ENCODE data around the gene SERAC1.

The SERAC1 gene

GRCh38 chr6:158115102-158115501, 53.0 kb downstream of the SERAC1 start:
- H3K27ac Mint-ChIP-seq, result no peak overlapping the region
- ATAC-seq, result no peak
- no peaks in the 10 kb centered on the region for H3K27me3 Mint-ChIP-seq
- no peak for DNase-seq
- H3K4me1 Mint-ChIP-seq, result no peaks in the 10 kb centered on the region
- no peak overlapping the region for H3K4me3 Mint-ChIP-seq
- no peaks in the 10 kb centered on the region for H3K9me3 Mint-ChIP-seq

DNA sequence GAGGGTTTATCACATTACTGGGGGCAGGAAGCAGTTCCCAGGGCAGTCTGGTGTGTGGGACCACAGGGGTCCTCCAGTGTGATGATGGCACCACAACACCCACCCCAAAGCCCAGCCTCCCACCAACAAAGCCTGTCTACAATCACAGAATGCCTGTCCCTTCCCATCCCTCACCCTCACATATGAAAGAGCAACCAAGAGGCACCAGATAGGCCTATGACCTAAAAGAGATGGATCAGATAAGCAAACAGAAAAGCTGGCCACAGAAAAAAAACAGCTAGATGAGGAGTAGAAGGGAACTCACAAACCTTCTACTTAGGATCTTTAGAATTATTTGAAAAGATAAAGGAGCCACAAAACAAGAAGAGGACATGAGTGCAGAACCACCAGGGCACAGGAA, 54.3 kb downstream of the SERAC1 start:
- Mint-ChIP-seq H3K4me1 (no peaks in the 10 kb centered on the region), H3K27me3 (no peaks in the 10 kb centered on the region), H3K27ac (no peak overlapping the region), H3K9me3 (no peaks in the 10 kb centered on the region), H3K4me3 (no peak overlapping the region)
- DNase-seq (no peak), ATAC-seq (no peak)

DNA sequence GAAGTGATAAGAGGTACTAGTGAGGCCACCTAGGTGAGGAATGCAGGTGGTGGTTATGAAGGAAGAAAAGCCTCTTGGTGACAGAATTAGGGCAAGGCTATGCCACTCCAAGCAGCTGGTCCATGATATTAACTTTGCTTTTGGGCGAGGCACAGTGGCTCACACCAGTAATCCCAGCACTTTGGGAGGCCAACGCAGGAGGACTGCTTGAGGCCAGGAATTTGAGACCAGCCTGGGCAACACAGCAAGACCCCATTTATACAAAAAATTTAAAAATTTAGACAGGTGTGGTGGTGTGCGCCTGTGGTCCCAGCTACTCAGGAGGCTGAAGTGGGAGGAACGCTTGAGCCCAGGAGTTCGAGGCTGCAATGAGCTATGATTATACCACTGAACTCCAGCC, 56.1 kb downstream of the SERAC1 start:
- no peaks in the 10 kb centered on the region for H3K27me3 Mint-ChIP-seq
- H3K4me3 Mint-ChIP-seq, result no peak overlapping the region
- DNase-seq (no peak), ATAC-seq (no peak)
- H3K4me1 Mint-ChIP-seq, result no peaks in the 10 kb centered on the region
- H3K27ac Mint-ChIP-seq, result no peak overlapping the region
- H3K9me3 Mint-ChIP-seq, result no peaks in the 10 kb centered on the region

DNA sequence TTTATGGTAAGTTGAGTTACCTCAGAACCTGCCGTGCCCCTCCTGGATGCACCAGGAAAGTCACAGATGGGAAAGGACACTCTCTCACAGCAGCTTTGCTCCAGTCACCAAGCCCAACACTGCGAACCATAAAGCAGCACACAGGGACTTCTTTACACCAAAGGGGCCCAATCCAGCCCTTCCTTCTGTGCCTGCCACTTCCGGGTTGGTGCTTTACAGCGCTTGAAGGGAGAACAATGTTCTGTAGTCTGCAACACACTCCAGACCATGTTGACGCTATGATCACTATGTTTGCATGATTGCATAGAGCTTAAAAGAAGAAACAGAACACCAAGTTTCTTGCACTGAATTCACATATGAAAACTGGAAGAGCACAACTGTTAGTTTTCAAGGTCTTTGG, 57.1 kb downstream of the SERAC1 start:
- H3K9me3 Mint-ChIP-seq, result no peaks in the 10 kb centered on the region
- H3K27ac Mint-ChIP-seq, result no peak overlapping the region
- H3K4me1 Mint-ChIP-seq, result no peaks in the 10 kb centered on the region
- DNase-seq (no peak), ATAC-seq (no peak)
- H3K4me3 Mint-ChIP-seq, result no peak overlapping the region
- H3K27me3 Mint-ChIP-seq, result no peaks in the 10 kb centered on the region

DNA sequence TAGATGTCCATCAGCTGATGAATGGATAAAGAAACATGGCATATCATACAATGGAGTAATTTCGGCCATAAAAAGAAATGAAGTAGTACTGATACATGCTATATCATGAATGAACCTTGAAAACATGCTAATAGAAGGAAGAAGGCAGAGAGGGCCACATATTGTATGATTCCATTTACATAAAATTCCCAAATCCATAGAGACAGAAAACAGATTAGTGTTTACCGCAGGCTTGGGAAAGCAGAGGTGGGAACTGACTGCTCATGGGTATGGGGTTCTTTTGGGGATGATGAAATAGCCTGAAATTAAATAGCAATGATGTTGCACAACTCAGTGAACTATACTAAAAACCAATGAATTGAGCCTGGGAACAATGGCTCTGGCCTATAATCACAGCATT, 58.3 kb downstream of the SERAC1 start:
- Mint-ChIP-seq H3K27me3 (no peaks in the 10 kb centered on the region), H3K27ac (no peak overlapping the region), H3K9me3 (no peaks in the 10 kb centered on the region), H3K4me3 (no peak overlapping the region), H3K4me1 (no peaks in the 10 kb centered on the region)
- no peak for DNase-seq
- ATAC-seq, result no peak

DNA sequence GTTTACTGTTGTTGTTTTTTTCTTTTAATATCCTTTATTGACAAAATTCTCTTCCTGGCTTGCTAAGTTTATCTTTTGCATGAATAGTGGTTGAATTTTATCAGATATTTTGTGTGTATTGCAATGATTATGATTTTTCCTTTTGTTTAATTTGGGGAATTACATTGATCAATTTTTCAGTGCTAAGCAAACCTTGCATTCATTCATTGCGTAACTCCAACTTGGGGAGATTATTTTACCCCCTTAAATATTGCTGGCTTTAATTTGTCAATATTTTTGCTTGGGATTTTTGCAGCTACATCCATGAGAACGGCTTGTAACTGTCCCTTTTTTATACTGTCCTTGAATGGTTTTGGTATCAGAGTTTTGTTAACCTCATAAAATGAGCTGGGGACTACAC, 63.4 kb downstream of the SERAC1 start:
- no peak for DNase-seq
- ATAC-seq, result no peak
- no peaks in the 10 kb centered on the region for H3K9me3 Mint-ChIP-seq
- H3K27ac Mint-ChIP-seq, result no peak overlapping the region
- H3K4me3 Mint-ChIP-seq, result no peak overlapping the region
- H3K27me3 Mint-ChIP-seq, result no peaks in the 10 kb centered on the region
- no peaks in the 10 kb centered on the region for H3K4me1 Mint-ChIP-seq

- no peak for DNase-seq
- Mint-ChIP-seq H3K9me3 (no peaks in the 10 kb centered on the region), H3K4me3 (no peak overlapping the region), H3K27me3 (no peaks in the 10 kb centered on the region), H3K4me1 (no peaks in the 10 kb centered on the region), H3K27ac (no peak overlapping the region)
- ATAC-seq, result no peak
Observed at GRCh38 chr6:158103228-158103627, 64.8 kb downstream of the SERAC1 start.

- Mint-ChIP-seq H3K9me3 (no peaks in the 10 kb centered on the region), H3K4me1 (no peaks in the 10 kb centered on the region), H3K4me3 (no peak overlapping the region), H3K27ac (no peak overlapping the region), H3K27me3 (no peaks in the 10 kb centered on the region)
- no peak for DNase-seq
- ATAC-seq, result no peak
Observed at GRCh38 chr6:158095671-158096070, 72.4 kb downstream of the SERAC1 start.

DNA sequence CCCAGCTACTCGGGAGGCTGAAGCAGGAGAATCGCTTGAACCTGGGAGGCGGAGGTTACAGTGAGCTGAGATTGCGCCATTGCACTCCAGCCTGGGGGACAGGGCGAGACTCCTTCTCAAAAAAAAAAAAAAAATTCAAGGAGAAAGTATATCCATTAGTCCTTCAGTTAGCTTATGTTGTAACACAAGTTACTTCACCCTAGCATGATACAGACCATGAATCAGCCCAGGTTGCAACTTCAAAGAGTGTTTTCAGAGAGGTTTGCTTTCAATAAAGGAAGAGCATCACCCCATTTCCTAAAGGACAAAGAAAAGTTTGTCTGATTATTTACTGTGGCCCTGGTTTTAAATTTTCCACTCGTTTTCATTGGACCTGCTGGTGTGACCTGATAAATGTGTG, 73.0 kb downstream of the SERAC1 start:
- no peak overlapping the region for H3K27ac Mint-ChIP-seq
- DNase-seq (no peak), ATAC-seq (no peak)
- no peak overlapping the region for H3K4me3 Mint-ChIP-seq
- H3K9me3 Mint-ChIP-seq, result no peaks in the 10 kb centered on the region
- H3K27me3 Mint-ChIP-seq, result no peaks in the 10 kb centered on the region
- H3K4me1 Mint-ChIP-seq, result no peaks in the 10 kb centered on the region

DNA sequence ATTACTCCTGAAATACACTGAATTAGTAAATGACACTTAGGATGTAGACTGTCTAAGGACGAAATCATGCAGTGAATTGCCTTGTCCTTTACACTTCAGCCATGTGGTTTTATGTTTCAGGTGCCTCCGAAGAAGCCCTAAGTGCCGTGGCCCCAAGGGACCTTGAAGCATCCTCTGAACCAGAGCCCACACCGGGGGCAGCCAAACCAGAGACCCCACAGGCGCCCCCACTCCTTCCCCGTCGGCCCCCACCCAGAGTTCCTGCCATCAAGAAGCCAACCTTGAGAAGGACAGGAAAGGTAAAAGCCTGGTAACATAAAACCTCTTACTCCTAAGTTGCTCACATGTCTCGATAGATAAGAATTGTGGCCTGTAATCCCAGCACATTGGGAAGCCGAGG, 75.3 kb downstream of the SERAC1 start:
- H3K27ac Mint-ChIP-seq, result no peak overlapping the region
- DNase-seq, result no peak
- no peaks in the 10 kb centered on the region for H3K9me3 Mint-ChIP-seq
- H3K27me3 Mint-ChIP-seq, result no peaks in the 10 kb centered on the region
- no peaks in the 10 kb centered on the region for H3K4me1 Mint-ChIP-seq
- H3K4me3 Mint-ChIP-seq, result no peak overlapping the region
- ATAC-seq, result no peak

- Mint-ChIP-seq H3K4me1 (peaks cover 12% of the 10 kb centered on the region), H3K27me3 (no peaks in the 10 kb centered on the region), H3K27ac (peak overlapping the region in 1 of 2 donors; percentile 31), H3K4me3 (no peak overlapping the region), H3K9me3 (no peaks in the 10 kb centered on the region)
- ATAC-seq (no peak), DNase-seq (no peak)
Observed at GRCh38 chr6:158087224-158087867, 80.7 kb downstream of the SERAC1 start.

- DNase-seq (no peak), ATAC-seq (peak; percentile 70)
- Mint-ChIP-seq H3K27me3 (no peaks in the 10 kb centered on the region), H3K27ac (peak overlapping the region in 1 of 2 donors; percentile 31), H3K9me3 (no peaks in the 10 kb centered on the region), H3K4me1 (peaks cover 12% of the 10 kb centered on the region), H3K4me3 (no peak overlapping the region)
Observed at GRCh38 chr6:158086504-158087223, 81.4 kb downstream of the SERAC1 start.

GRCh38 chr6:158086054-158086503, 82.0 kb downstream of the SERAC1 start:
- Mint-ChIP-seq H3K27ac (no peak overlapping the region), H3K4me3 (no peak overlapping the region), H3K9me3 (no peaks in the 10 kb centered on the region), H3K4me1 (peaks cover 12% of the 10 kb centered on the region), H3K27me3 (no peaks in the 10 kb centered on the region)
- DNase-seq (no peak), ATAC-seq (peak; percentile 33)

DNA sequence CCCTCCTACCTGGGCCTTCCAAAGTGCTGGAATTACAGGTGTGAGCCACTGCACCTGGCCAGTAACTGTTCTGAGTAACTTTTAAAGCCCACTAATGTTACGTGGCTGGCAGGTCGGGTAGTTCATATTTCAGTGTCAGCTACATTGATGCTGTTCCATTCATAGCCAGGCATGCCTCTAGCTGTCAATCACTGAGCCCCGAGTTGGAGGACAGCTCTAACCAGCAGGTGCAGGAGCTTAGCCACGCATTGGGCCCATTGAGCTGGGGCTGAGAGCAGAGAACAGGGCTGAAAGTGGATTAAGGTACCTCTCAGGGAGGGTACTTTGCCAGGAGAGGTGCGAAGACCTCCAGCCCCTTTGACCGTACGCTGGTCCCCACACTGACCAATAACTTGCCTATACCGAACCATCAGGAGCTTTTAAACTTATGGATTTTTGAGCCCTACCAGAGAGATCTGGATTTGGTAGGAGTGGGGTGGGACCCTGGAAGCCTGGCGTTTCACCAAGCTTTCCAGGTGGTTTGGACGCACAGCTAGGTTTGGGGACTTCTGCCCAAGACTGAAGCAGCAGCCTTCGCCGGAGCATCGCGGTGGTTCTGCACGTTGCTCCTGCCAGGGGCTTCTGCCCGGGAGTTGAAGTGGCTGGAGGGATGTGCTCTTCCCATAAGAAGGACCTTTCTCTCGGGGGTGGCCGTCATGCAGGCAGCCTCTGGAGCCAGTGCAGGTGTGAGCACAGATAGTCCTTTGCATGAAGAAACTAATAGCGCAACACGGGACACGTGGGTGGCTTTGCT, 82.6 kb downstream of the SERAC1 start:
- no peaks in the 10 kb centered on the region for H3K27me3 Mint-ChIP-seq
- H3K27ac Mint-ChIP-seq, result peak overlapping the region in 1 of 2 donors; percentile 25
- H3K4me3 Mint-ChIP-seq, result no peak overlapping the region
- H3K9me3 Mint-ChIP-seq, result no peaks in the 10 kb centered on the region
- peaks cover 12% of the 10 kb centered on the region for H3K4me1 Mint-ChIP-seq
- DNase-seq (no peak), ATAC-seq (no peak)

GRCh38 chr6:158083455-158084325, 84.4 kb downstream of the SERAC1 start:
- Mint-ChIP-seq H3K27me3 (no peaks in the 10 kb centered on the region), H3K4me3 (no peak overlapping the region), H3K9me3 (no peaks in the 10 kb centered on the region), H3K27ac (no peak overlapping the region), H3K4me1 (peaks cover 12% of the 10 kb centered on the region)
- ATAC-seq (no peak), DNase-seq (no peak)

All from stimulated activated naive CD8-positive, alpha-beta T cell treated with anti-CD3 and anti-CD28 coated beads, Interleukin-15, amount 100 ng/mL, for 72 hours (primary cell).